Duodenal mucosa (tissue), 2 donors: Measurements from ENCODE around the gene LEPROT.

Experiments used
- H3K27ac ChIP-seq: one replicate; pipeline ENCODE4 v1.7.0; 2013; ENCODE audit warnings: low read depth, low read length
- H3K27me3 ChIP-seq, 2 donors: one replicate each; pipeline ENCODE4 v1.7.0; 2013; ENCODE audit warnings: low read length in 2 of 2, control low read depth in 1 of 2; ENCODE audit not compliant: insufficient read depth in 2 of 2, control insufficient read depth in 1 of 2
- H3K36me3 ChIP-seq, 2 donors: one replicate each; pipeline ENCODE4 v1.7.0; 2013; ENCODE audit warnings: low read length in 2 of 2, control low read depth in 1 of 2; ENCODE audit not compliant: insufficient read depth in 2 of 2, control insufficient read depth in 1 of 2
- H3K4me1 ChIP-seq, 2 donors: one replicate each; pipeline ENCODE4 v1.7.0; 2013; ENCODE audit warnings: low read length in 2 of 2, control low read depth in 1 of 2; ENCODE audit not compliant: insufficient read depth in 2 of 2, control insufficient read depth in 1 of 2
- H3K4me3 ChIP-seq, 2 donors: one replicate each; pipeline ENCODE4 v1.7.0; 2013; ENCODE audit warnings: low read length in 2 of 2, low read depth in 1 of 2
- H3K9ac ChIP-seq, 2 donors: one replicate each; pipeline ENCODE4 v1.7.0; 2013; ENCODE audit warnings: low read length in 2 of 2, low read depth in 1 of 2
- H3K9me3 ChIP-seq, 2 donors: one replicate each; pipeline ENCODE4 v1.7.0; 2013; ENCODE audit warnings: low read length in 2 of 2, control low read depth in 1 of 2; ENCODE audit not compliant: control insufficient read depth in 1 of 2

The LEPROT gene

DNA sequence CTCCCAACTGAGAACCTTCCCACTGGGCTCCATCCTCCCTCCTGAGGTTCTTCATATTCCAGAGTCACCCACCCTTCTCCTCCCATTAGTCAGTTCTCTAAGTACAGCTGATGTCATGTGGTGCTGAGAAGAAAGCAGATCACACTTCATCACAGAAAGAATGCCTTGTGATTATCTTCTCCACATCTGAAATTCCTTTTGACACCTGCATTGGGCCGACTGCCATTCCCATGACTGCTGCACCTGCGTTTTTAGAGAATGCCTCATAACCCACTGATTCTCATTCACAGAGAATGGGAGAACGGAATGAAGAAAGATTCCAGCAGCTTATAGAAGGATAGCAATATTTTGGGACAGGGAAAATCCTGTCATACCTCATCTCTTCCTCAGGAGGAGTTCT, 14.3 kb downstream of the LEPROT start:
- H3K27me3 ChIP-seq: no peaks in the 10 kb centered on the region
- H3K27ac ChIP-seq: no peak overlapping the region
- H3K4me1 ChIP-seq: no peaks in the 10 kb centered on the region
- no peak overlapping the region for H3K9ac ChIP-seq
- no peaks in the 10 kb centered on the region for H3K9me3 ChIP-seq
- peaks cover 5 to 28% of the 10 kb centered on the region in 2 donors for H3K36me3 ChIP-seq
- H3K4me3 ChIP-seq: no peak overlapping the region

DNA sequence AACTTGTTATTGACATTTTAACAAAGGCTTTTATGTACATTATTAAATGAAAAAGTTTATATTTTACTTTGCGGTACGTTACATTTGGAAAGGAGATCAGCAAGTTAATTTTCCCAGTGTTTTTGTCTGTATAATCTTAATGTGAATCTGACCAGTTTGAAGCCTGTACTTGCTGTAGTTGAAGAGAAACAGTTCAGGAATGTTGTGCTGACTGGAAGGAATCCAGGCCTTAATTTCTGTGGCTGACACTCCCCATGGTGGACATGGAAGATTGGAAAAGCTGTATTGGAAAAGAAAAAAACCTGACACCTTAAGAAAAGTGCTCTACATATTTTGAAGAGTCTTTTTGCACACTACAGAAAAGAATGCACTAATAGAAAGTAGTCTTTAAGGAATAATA, 15.5 kb downstream of the LEPROT start:
- no peak overlapping the region for H3K9ac ChIP-seq
- H3K27ac ChIP-seq: no peak overlapping the region

GRCh38 chr1:65437616-65438015, 17.1 kb downstream of the LEPROT start:
- Histone ChIP-seq H3K9me3 (no peaks in the 10 kb centered on the region), H3K4me1 (no peaks in the 10 kb centered on the region), H3K27ac (no peak overlapping the region), H3K9ac (no peak overlapping the region), H3K36me3 (peaks cover 0 to 10% of the 10 kb centered on the region in 2 donors), H3K4me3 (no peak overlapping the region), H3K27me3 (no peaks in the 10 kb centered on the region)

More for the DNA sequence above, 15.5 kb downstream of the LEPROT start:
- Histone ChIP-seq H3K36me3 (peaks cover 0 to 17% of the 10 kb centered on the region in 2 donors), H3K27me3 (no peaks in the 10 kb centered on the region), H3K4me1 (no peaks in the 10 kb centered on the region), H3K9me3 (no peaks in the 10 kb centered on the region), H3K4me3 (no peak overlapping the region)

DNA sequence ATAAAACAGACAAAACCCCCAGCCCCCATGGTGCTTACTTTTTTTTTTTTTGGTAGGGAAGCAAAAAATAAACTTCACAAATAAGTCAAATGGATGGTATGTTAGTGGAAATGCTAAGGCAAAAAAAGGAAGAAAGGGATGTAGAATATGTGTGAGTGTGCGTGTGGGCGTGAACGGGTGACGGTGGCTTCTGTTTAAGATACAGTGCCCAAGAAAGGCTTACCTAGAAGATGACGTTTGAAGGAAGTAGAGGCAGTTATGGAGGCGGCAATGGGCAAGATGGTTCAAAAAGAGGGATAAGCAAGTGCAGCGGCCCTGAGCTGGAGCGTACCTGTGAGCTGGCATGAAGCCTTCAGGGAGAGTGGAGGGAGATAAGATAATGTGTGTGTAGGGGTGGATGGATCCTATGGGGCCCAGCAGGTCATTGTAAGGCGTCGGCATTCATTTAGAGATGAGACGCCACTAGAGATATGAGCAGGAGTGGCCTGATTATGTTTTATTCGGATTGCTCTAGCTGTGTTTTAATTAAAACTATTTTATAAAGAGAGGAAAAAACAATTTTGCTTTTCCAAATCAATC, 19.9 kb downstream of the LEPROT start:
- Histone ChIP-seq H3K9me3 (no peaks in the 10 kb centered on the region), H3K4me3 (no peak overlapping the region), H3K9ac (no peak overlapping the region), H3K27me3 (no peaks in the 10 kb centered on the region), H3K27ac (no peak overlapping the region), H3K36me3 (no peaks in the 10 kb centered on the region), H3K4me1 (no peaks in the 10 kb centered on the region)

DNA sequence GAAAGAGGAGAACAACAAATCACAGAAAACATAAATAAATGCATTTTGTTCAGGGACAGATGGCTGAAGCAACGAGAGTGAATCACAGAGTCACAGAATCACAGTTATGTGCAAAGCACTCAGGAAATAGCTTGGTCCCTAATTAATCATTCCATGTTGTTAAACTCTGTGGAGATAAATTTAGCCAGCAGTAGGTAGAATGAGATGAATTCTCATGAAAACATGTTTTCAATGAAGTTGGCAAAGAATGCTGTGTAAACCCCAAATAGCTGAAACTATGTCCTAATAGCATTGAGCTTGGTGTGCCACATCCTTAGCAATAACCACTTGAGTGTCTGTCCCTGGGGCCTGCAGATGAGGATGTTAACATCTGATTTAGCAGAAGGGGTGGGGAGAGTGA, 20.4 kb downstream of the LEPROT start:
- Histone ChIP-seq H3K4me3 (no peak overlapping the region), H3K9me3 (no peaks in the 10 kb centered on the region), H3K27ac (no peak overlapping the region), H3K9ac (no peak overlapping the region), H3K27me3 (no peaks in the 10 kb centered on the region), H3K4me1 (no peaks in the 10 kb centered on the region), H3K36me3 (no peaks in the 10 kb centered on the region)

GRCh38 chr1:65441464-65441863, 21.0 kb downstream of the LEPROT start:
- H3K9ac ChIP-seq: no peak overlapping the region
- no peaks in the 10 kb centered on the region for H3K27me3 ChIP-seq
- H3K4me3 ChIP-seq: no peak overlapping the region
- no peaks in the 10 kb centered on the region for H3K36me3 ChIP-seq
- H3K27ac ChIP-seq: no peak overlapping the region
- no peaks in the 10 kb centered on the region for H3K4me1 ChIP-seq
- no peaks in the 10 kb centered on the region for H3K9me3 ChIP-seq

GRCh38 chr1:65442442-65442841, 22.0 kb downstream of the LEPROT start:
- Histone ChIP-seq H3K9ac (no peak overlapping the region), H3K27ac (no peak overlapping the region), H3K27me3 (no peaks in the 10 kb centered on the region), H3K4me3 (no peak overlapping the region), H3K9me3 (no peaks in the 10 kb centered on the region), H3K36me3 (no peaks in the 10 kb centered on the region), H3K4me1 (no peaks in the 10 kb centered on the region)

- H3K9me3 ChIP-seq: no peaks in the 10 kb centered on the region
- no peaks in the 10 kb centered on the region for H3K36me3 ChIP-seq
- H3K9ac ChIP-seq: no peak overlapping the region
- no peak overlapping the region for H3K27ac ChIP-seq
- no peak overlapping the region for H3K4me3 ChIP-seq
- no peaks in the 10 kb centered on the region for H3K4me1 ChIP-seq
- no peaks in the 10 kb centered on the region for H3K27me3 ChIP-seq
These were observed 23.2 kb downstream of the LEPROT start for GRCh38 chr1:65443647-65444046.

- H3K27me3 ChIP-seq: no peaks in the 10 kb centered on the region
- H3K4me1 ChIP-seq: no peaks in the 10 kb centered on the region
- H3K9me3 ChIP-seq: no peaks in the 10 kb centered on the region
- H3K36me3 ChIP-seq: no peaks in the 10 kb centered on the region
- H3K27ac ChIP-seq: no peak overlapping the region
- no peak overlapping the region for H3K9ac ChIP-seq
- H3K4me3 ChIP-seq: no peak overlapping the region
These were observed 23.7 kb downstream of the LEPROT start for GRCh38 chr1:65444128-65444640.

DNA sequence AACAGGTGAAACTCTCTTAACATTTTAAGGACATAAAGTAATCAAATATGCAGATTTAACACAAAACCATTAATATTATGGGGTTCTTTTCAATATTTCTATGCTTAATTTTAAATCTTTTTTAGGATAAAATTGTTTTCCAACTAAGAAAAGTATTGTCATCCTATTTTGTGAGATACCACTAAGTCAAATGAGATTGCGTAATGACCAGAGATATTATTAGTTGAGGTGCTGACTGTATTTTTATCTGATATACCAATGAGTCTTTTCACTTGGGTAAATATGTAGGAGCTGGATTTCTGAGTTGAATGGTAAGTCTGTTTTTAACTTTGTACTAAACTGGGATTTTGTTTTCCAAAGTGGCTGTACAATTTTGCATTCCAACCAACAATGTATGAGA, 25.4 kb downstream of the LEPROT start:
- no peaks in the 10 kb centered on the region for H3K9me3 ChIP-seq
- H3K27me3 ChIP-seq: no peaks in the 10 kb centered on the region
- H3K4me3 ChIP-seq: no peak overlapping the region
- no peak overlapping the region for H3K27ac ChIP-seq
- no peak overlapping the region for H3K9ac ChIP-seq
- no peaks in the 10 kb centered on the region for H3K36me3 ChIP-seq
- no peaks in the 10 kb centered on the region for H3K4me1 ChIP-seq
